HG03159 (cell line): Measurements from ENCODE around the gene MEG3.

ENCODE experiments used
- ATAC-seq: cut with Tn5 transposase; IDR thresholded peaks from one replicate; pipeline ENCODE4 v1.9.1; 2021; ENCODE audit warnings: mild to moderate bottlenecking, moderate library complexity; ENCODE audit not compliant: unreplicated experiment

MEG3 gene

GRCh38 chr14:100878271-100879146 is 52.6 kb downstream of the MEG3 start:
- no peak for ATAC-seq

GRCh38 chr14:100879194-100879593 is 53.3 kb downstream of the MEG3 start:
- no peak for ATAC-seq

- no peak for ATAC-seq
These were observed 53.9 kb downstream of the MEG3 start for GRCh38 chr14:100879782-100880181.

GRCh38 chr14:100880271-100881101 is 54.6 kb downstream of the MEG3 start:
- no peak for ATAC-seq

GRCh38 chr14:100881211-100882025 is 55.5 kb downstream of the MEG3 start:
- no peak for ATAC-seq

GRCh38 chr14:100882026-100882967 is 56.4 kb downstream of the MEG3 start:
- no peak for ATAC-seq

GRCh38 chr14:100882991-100883788 is 57.3 kb downstream of the MEG3 start:
- ATAC-seq, result no peak

GRCh38 chr14:100883789-100884101 is 57.8 kb downstream of the MEG3 start:
- no peak for ATAC-seq

GRCh38 chr14:100884456-100884855 is 58.5 kb downstream of the MEG3 start:
- ATAC-seq, result no peak

GRCh38 chr14:100885196-100885595 is 59.3 kb downstream of the MEG3 start:
- no peak for ATAC-seq

GRCh38 chr14:100885617-100886016 is 59.7 kb downstream of the MEG3 start:
- no peak for ATAC-seq

GRCh38 chr14:100887728-100888335 is 61.9 kb downstream of the MEG3 start:
- ATAC-seq, result no peak

- ATAC-seq, result no peak
These were observed 62.9 kb downstream of the MEG3 start for GRCh38 chr14:100888789-100889315.

GRCh38 chr14:100889641-100890040 is 63.7 kb downstream of the MEG3 start:
- no peak for ATAC-seq

- ATAC-seq, result no peak
These were observed 64.3 kb downstream of the MEG3 start for GRCh38 chr14:100890061-100890850.

GRCh38 chr14:100891051-100891450 is 65.1 kb downstream of the MEG3 start:
- no peak for ATAC-seq

GRCh38 chr14:100891501-100892445 is 65.9 kb downstream of the MEG3 start:
- no peak for ATAC-seq
